ENCODE results near the gene CCM2.

The CCM2 gene

DNA sequence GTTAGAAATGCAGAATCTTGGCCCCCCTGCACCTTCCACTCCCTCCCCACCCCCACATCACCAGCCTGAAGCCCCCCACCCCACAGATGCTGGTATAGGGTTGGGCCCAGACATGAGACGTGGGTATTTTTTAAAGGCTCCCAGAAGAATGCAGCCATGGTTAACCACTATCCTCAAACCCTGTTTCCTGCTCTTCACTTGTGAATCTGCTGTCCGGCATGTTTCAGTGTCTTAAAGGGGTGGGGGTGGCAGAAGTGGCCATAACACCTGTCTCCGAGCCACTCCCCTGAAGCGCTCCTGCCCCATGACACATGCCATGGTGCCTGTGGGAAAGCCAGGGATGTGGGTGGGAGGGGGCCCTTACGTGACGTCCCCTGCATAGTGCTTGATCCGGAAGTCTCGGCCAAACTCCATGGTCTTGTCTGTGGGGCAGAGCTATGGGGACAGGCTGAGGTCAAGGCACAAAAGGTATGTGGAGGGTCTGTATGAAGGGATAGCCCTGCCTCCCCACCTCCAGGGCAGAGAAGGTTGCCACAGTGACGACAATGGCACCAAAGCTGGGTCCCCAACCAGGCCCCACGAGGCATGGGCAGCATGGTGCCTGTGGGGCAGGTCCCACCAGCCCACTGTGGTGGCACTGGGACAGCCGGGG is 30.8 kb upstream of the CCM2 start:
- DNase-seq (ENCODE audit: low read depth), result no peak

GRCh38 chr7:44969701-44970522 is 30.1 kb upstream of the CCM2 start:
- no peak for DNase-seq (ENCODE audit: low read depth)

- no peak for DNase-seq (ENCODE audit: low read depth)
These were observed 29.4 kb upstream of the CCM2 start for GRCh38 chr7:44970523-44971051.

GRCh38 chr7:44971188-44971901 is 28.7 kb upstream of the CCM2 start:
- DNase-seq (ENCODE audit: low read depth), result no peak

GRCh38 chr7:44971902-44972441 is 28.0 kb upstream of the CCM2 start:
- no peak for DNase-seq (ENCODE audit: low read depth)

- no peak for DNase-seq (ENCODE audit: low read depth)
These were observed 27.4 kb upstream of the CCM2 start for GRCh38 chr7:44972562-44972961.

- DNase-seq (ENCODE audit: low read depth), result peak; percentile 33
These were observed 26.2 kb upstream of the CCM2 start for GRCh38 chr7:44973610-44974401.

- no peak for DNase-seq (ENCODE audit: low read depth)
These were observed 25.5 kb upstream of the CCM2 start for GRCh38 chr7:44974549-44974948.

- no peak for DNase-seq (ENCODE audit: low read depth)
These were observed 24.5 kb upstream of the CCM2 start for GRCh38 chr7:44975331-44976039.

DNA sequence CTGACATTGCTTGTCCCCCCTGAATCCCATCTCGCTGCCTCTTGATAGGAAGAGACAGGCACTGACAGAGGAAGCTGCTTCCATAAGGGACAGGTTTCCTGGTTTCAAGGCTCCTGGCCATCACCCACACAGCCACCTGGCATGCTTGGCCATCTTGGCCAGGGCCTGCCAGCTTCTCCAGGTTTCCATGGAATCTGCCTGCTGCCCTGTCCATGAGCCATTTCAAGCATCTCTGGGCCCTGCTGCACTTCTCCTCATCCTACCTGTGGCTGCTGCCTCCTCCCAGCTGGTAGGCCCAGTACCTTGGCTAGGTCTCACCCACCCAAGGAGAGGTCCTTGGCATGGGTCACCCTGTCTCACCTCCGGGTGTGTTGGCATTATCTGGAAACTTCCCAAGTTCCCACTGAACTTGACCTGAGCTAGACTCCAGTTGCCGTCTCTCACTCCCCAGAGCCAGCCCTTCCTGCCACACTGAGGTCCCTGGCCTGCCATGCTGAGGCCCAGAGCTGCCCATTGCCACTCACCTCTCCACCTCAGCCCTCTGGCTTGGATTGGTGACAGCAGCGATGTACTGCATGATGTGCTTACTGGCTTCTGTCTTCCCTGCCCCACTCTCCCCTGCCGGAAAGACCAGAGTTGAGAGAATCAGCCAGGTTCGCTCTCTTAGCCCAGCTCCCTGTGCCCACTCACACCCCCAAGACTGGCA is 23.8 kb upstream of the CCM2 start:
- no peak for DNase-seq (ENCODE audit: low read depth)

- DNase-seq (ENCODE audit: low read depth), result no peak
These were observed 23.2 kb upstream of the CCM2 start for GRCh38 chr7:44976746-44977196.

DNA sequence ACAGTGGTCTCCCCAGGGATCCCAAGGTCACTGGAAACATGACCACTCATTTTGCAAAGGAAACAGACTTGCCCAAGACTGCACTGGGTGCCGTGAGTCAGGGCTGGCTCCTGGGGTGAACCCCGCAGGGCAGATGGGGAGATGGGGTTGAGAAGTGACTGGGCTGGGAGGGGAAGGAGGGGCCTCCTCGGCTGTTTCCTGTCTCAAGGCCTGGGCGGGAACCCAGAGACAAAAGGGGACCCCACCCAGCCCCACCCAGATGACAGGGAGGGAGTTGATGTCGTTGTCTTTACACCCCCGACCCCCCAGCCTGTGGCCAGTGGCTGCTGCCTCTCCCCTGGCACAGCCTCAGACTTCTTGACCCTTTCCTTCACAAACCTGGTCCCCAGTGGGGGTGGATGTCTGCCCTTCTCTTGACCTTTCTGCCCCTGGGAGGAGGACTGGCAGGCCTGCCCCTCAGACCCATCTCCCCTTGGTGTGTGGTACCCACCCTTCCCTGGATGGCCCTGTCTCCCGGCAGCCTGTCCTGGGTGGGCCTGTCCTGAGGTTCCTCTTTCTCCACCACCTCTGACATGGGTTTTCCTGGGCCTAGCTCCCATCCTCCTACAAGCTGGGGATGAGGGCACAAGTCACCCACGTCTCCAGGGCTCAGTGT is 22.6 kb upstream of the CCM2 start:
- DNase-seq (ENCODE audit: low read depth), result peak; percentile 62

GRCh38 chr7:44977959-44978335 is 22.1 kb upstream of the CCM2 start:
- DNase-seq (ENCODE audit: low read depth), result no peak

DNA sequence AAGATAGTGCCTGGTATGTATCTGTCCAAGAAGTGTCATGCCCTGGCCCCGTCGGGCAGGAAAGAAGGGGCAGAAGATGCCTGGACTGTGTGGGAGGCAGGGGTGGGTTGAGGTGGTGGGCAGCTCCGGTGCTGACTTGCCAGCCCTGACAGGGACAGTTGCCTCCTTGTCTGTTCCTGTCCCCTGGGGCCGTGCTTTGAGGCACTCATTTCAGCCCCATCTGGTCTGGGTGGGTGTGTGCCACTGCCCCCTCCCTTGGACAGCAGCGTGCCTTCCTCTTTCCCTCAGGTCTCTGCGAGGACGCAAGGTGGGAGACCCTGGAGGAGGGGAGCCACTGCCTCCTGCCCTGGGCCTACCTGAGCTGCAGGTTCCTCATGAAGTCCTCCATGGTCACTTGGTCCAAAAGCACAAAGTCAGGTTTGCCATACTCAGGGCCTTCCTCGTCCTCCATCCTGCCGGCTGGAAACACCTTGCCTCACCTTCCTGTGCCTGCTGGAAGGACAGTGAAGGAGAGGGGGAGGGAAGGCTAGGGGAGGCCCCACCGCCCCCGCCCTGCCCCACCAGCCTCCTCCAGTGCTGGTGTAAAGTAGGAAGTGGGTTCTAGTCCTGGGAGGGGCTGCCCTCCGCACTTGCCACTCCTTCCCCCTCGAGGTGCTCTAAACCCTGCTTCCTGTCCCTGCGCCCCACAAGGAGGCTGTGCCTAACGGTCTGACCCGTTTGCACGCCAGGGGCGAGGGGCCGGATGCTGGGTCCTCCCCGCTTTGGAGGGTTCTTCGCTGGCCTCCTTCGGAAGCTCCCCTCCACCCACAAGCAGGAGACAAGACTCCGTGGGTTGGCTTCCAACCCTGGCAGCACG is 21.3 kb upstream of the CCM2 start, which contains the start of gene MYO1G:
Gene MYO1G, minus strand, starts transcription at position 505 of the 856 bp plus-strand sequence. Its CDS starts 54 bp downstream, at position 451.
- DNase-seq (ENCODE audit: low read depth), result peak; percentile 77

- DNase-seq (ENCODE audit: low read depth), result no peak
These were observed 20.3 kb upstream of the CCM2 start for GRCh38 chr7:44979481-44980392.

DNA sequence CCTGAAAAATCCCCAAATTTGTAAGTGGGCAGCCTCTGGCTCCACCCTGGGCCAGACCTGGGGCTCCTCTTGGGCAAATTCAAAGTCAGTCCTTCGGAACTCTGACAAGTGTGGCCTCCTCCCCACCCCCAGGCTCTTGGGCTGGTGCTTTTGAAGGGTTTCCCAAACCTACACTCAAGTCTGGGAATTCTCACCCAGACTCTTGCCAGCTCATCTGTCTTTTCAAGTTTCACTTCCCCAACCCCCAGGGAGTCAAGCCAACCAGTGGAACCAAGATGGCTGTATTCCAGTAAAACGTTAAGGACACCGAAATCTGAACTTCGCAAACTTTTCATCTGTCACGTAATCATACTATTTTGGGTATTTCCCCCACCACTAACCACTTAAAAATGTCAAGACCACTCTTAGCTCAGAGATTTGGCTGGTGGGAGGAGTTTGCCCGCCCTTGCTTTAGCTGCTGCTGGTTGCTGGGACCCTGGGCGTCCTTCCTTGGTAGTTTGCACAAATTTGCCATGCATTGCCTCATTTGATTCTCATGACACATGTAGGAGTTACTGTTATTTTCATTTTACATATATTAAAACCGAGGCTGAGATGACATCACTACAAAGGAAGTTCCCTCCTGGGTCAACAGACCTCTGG is 19.5 kb upstream of the CCM2 start:
- peak; percentile 69 for DNase-seq (ENCODE audit: low read depth)

Measured in activated T-helper 9 cell treated with anti-CD3 and anti-CD28 coated beads, Interleukin-2, amount 50 U/mL, for 16 hours (primary cell).